MCF 10A (cell line): ENCODE data around the gene DHRS9. TPM values are rescaled to one million over a fixed set of nuclear protein-coding genes. Genes with fewer than 3 reads are reported as not detected.

ENCODE experiments used
- BruUV-seq: library from RNA; stranded (reverse); fragments of 400-500 nt; replicated peaks from 2 replicates; lab custom pipeline; 2021; lab: Mats Ljungman, UMichigan
- CTCF ChIA-PET: fragments of 300-600 bp; sonication (Branson Sonifier 250); formaldehyde crosslinking; extraction: SDS; loops from one replicate; lab custom pipeline; 2021; ENCODE audit warnings: antibody characterized with exemption, inconsistent platforms; lab: Yijun Ruan, JAX
- POLR2A ChIA-PET: fragments of 300-600, 350-650 bp; sonication (Branson Sonifier 250); formaldehyde crosslinking; extraction: SDS; loops from one replicate; lab custom pipeline; 2020; ENCODE audit warnings: antibody characterized with exemption, inconsistent platforms; lab: Yijun Ruan, JAX
- DNase-seq: peaks from one replicate; pipeline ENCODE4 v3.0.0-alpha.2; 2018; ENCODE audit not compliant: unreplicated experiment
- H3K27ac Mint-ChIP-seq: one replicate; pipeline ENCODE4 v1.8.0; 2022; ENCODE audit warnings: mild to moderate bottlenecking, low read depth, mixed read lengths; ENCODE audit not compliant: unreplicated experiment
- H3K27me3 Mint-ChIP-seq: one replicate; pipeline ENCODE4 v1.8.0; 2022; ENCODE audit warnings: mixed read lengths; ENCODE audit not compliant: insufficient read depth, unreplicated experiment
- H3K36me3 Mint-ChIP-seq: one replicate; pipeline ENCODE4 v1.8.0; 2022; ENCODE audit warnings: mild to moderate bottlenecking, moderate library complexity, mixed read lengths; ENCODE audit not compliant: insufficient read depth, unreplicated experiment
- H3K4me1 Mint-ChIP-seq: one replicate; pipeline ENCODE4 v1.8.0; 2022; ENCODE audit warnings: mixed read lengths; ENCODE audit not compliant: insufficient read depth, unreplicated experiment
- H3K4me3 Mint-ChIP-seq: one replicate; pipeline ENCODE4 v1.8.0; 2022; ENCODE audit warnings: mild to moderate bottlenecking, moderate library complexity, mixed read lengths; ENCODE audit not compliant: unreplicated experiment
- H3K9me3 Mint-ChIP-seq: one replicate; pipeline ENCODE4 v1.8.0; 2022; ENCODE audit warnings: mixed read lengths; ENCODE audit not compliant: unreplicated experiment
- intact Hi-C: fragments of 100-400 bp; cut with micrococcal nuclease; formaldehyde crosslinking; loops from 2 replicates; pipeline ENCODE4 v1.14.1; 2022
- total RNA-seq: library from RNA; stranded (reverse); gene quantifications from 2 replicates; pipeline ENCODE4 v1.2.3, GENCODE V29; 2022
- TF ChIP-seq, protein P1 (sequence below): fragments of 200-600 bp; IDR thresholded peaks from one replicate; pipeline ENCODE4 v1.8.0; 2022; ENCODE audit warnings: antibody characterized with exemption, mild to moderate bottlenecking; ENCODE audit not compliant: unreplicated experiment

The DHRS9 gene
- total RNA-seq, 1 experiment from 2014 or later = 0.21 TPM

DNA sequence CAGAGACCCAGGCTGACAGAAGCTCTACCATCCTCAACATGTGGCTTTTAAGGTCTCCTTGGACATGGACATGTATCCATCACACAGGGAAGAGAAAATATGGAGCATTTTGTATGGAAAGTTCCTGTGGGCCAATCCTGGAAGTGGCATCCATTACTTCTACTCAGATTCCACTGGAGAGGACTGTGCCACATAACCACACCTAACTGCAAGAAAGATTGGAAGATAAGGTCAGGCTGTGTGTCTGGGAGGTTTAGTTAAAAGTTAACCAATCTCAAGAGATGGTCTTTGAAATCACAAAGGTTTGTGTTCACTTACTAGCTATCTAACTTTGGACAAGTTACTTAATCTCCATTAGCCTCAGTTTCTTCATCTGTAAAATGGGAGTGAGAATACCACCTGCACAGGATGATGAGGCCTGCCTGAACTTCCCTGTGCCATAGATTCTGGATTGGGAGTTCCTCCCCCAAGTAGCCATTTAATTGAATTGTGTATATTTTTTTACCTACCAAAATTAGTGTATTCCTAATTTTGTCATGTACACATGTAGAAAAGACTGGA is 34.3 kb upstream of the DHRS9 start:
- no peak for DNase-seq
- Mint-ChIP-seq H3K9me3 (no peaks in the 10 kb centered on the region), H3K36me3 (no peaks in the 10 kb centered on the region), H3K27ac (no peak overlapping the region), H3K27me3 (no peaks in the 10 kb centered on the region), H3K4me3 (no peak overlapping the region), H3K4me1 (peaks cover 11% of the 10 kb centered on the region)
- intact Hi-C loops = no loop called here
- ChIA-PET CTCF (interaction anchor here (1.0 kb wide), 1 partner anchor 65 kb away, joined by 3 read pairs; no protein-coding TSS in a partner anchor), POLR2A (no interaction called here)
- TF ChIP-seq, protein P1, sequence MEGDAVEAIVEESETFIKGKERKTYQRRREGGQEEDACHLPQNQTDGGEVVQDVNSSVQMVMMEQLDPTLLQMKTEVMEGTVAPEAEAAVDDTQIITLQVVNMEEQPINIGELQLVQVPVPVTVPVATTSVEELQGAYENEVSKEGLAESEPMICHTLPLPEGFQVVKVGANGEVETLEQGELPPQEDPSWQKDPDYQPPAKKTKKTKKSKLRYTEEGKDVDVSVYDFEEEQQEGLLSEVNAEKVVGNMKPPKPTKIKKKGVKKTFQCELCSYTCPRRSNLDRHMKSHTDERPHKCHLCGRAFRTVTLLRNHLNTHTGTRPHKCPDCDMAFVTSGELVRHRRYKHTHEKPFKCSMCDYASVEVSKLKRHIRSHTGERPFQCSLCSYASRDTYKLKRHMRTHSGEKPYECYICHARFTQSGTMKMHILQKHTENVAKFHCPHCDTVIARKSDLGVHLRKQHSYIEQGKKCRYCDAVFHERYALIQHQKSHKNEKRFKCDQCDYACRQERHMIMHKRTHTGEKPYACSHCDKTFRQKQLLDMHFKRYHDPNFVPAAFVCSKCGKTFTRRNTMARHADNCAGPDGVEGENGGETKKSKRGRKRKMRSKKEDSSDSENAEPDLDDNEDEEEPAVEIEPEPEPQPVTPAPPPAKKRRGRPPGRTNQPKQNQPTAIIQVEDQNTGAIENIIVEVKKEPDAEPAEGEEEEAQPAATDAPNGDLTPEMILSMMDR = no peak
- BruUV-seq = no TSS peak

DNA sequence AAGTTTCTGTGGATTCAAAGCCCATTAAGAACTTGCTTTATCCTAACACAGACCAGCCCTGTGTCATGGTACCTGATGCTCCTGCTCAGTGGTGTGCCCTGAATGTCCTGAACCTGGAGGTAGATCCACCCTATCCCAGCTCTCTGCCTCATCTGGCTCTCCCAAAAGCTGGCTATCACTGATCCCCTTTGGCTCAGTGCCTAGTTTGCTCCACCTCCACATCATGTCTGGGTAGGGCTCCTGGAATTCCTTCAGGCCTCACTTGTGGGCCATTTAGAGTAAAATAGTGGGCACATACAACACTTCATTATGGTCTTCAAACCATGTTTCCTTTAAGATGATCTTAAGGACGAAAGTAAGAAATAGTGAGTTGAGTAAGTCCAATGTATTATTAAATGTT is 33.5 kb upstream of the DHRS9 start:
- Mint-ChIP-seq H3K4me1 (peaks cover 11% of the 10 kb centered on the region), H3K27ac (no peak overlapping the region), H3K4me3 (no peak overlapping the region), H3K27me3 (no peaks in the 10 kb centered on the region), H3K36me3 (no peaks in the 10 kb centered on the region), H3K9me3 (no peaks in the 10 kb centered on the region)
- TF ChIP-seq, protein P1 = no peak
- intact Hi-C loops = no loop called here
- CTCF ChIA-PET = no interaction called here
- POLR2A ChIA-PET = interaction anchor here (1.1 kb wide), 1 partner anchor 18 kb away, joined by 3 read pairs; no protein-coding TSS in a partner anchor
- BruUV-seq = no TSS peak
- DNase-seq = no peak

DNA sequence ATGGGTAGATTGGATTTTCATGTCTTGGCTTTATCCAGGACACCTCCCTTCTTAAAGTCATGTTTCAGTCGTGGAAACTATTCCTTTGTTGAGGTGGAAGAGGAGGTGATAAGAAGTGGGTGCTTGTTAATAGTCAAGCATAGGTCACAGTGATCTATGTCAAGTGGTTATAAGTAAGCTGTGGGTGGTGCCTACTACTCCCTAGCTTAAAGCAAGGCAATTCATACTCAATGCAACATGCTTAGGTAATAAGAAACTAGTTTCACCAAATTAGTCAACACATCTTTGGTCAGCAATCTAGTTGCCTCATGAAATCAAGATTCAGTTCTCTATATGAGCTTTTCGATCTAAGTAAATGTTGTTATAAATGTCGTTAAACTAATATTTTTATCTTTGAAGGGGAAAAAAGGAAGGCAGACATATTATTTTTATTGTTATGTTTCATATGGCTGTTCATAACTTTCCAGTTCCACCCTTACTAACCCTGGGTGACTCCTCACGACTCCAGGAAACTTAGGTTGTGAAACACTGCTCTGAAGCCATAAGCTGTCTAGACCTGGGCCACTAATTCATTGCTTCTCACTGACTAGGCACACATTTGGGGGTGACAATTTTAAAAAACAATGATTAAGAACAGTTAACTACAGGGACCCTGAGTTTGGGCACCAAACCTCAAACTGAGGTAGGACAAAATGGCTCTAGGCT is 32.5 kb upstream of the DHRS9 start:
- TF ChIP-seq, protein P1 = no peak
- ChIA-PET POLR2A (interaction anchor here (1.1 to 1.2 kb wide), 2 partner anchors 17 to 58 kb away, joined by 3 to 6 read pairs; no protein-coding TSS in a partner anchor), CTCF (interaction anchor here (1.0 kb wide), 1 partner anchor 11 kb away, joined by 5 read pairs; no protein-coding TSS in a partner anchor)
- Mint-ChIP-seq H3K36me3 (no peaks in the 10 kb centered on the region), H3K27ac (no peak overlapping the region), H3K27me3 (no peaks in the 10 kb centered on the region), H3K4me3 (no peak overlapping the region), H3K4me1 (peaks cover 11% of the 10 kb centered on the region), H3K9me3 (peaks cover 4% of the 10 kb centered on the region)
- no TSS peak for BruUV-seq
- DNase-seq = no peak
- intact Hi-C loops = no loop called here

DNA sequence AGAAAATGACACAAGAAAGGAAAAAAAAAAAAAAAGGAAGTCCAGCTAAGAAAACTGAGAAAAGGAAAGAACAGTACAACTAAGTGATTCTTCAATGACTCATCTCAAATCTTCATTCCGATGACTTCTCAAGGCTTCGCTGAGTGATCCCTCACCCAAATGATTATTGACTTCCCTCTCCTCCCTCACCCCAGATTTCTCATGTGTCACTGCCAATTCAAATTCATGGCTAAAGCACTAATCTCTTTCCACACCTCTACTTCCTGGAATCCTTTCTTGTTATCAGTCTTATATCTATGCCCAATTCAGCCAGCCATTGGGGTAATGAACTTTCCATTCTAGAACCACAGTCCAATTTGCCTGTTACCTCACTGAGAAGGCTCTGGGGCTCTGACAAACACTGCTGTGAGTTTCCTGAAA is 31.0 kb upstream of the DHRS9 start:
- peak; percentile 47 for DNase-seq
- Mint-ChIP-seq H3K4me3 (no peak overlapping the region), H3K36me3 (no peaks in the 10 kb centered on the region), H3K9me3 (peaks cover 10% of the 10 kb centered on the region), H3K27me3 (no peaks in the 10 kb centered on the region), H3K27ac (no peak overlapping the region), H3K4me1 (peaks cover 11% of the 10 kb centered on the region)
- POLR2A ChIA-PET = interaction anchor here (0.9 kb wide), 1 partner anchor 46 kb away, joined by 4 read pairs; no protein-coding TSS in a partner anchor
- TF ChIP-seq, protein P1 = no peak
- CTCF ChIA-PET = interaction anchor here (0.7 to 1.0 kb wide), 2 partner anchors 77 to 92 kb away, joined by 3 to 7 read pairs; no protein-coding TSS in a partner anchor
- no TSS peak for BruUV-seq
- intact Hi-C loops = no loop called here
